GM06990 (cell line): ENCODE results near the gene GPR156.

Experiments
- DNase-seq: peaks from one replicate; pipeline ENCODE4 v3.0.0-alpha.2; 2011; ENCODE audit not compliant: insufficient read length; ENCODE audit errors: extremely low read depth
- H3K27me3 ChIP-seq: replicated peaks from 2 replicates; pipeline ENCODE4 v1.6.0; 2011; ENCODE audit warnings: low read length; ENCODE audit not compliant: control insufficient read depth, insufficient read depth
- H3K36me3 ChIP-seq: 2 replicates; pipeline ENCODE4 v1.5.1; 2011; ENCODE audit warnings: low read length; ENCODE audit not compliant: control insufficient read depth, insufficient read depth
- H3K4me3 ChIP-seq: replicated peaks from 2 replicates; pipeline ENCODE4 v1.5.1; 2011; ENCODE audit warnings: low read depth, mild to moderate bottlenecking, control low read depth, low read length
- CTCF ChIP-seq: IDR thresholded peaks from 2 replicates; pipeline ENCODE4 v1.5.1; 2011; ENCODE audit warnings: low read length, control low read depth, mild to moderate bottlenecking, inconsistent platforms; ENCODE audit not compliant: insufficient read depth, poor library complexity, severe bottlenecking

The GPR156 gene

GRCh38 chr3:120281261-120281660, 3.8 kb downstream of the GPR156 start:
- no peak for TF ChIP-seq CTCF
- no peak overlapping the region for H3K4me3 ChIP-seq
- no peaks in the 10 kb centered on the region for H3K36me3 ChIP-seq
- no peak for DNase-seq
- H3K27me3 ChIP-seq, result no peaks in the 10 kb centered on the region

- Histone ChIP-seq H3K27me3 (no peaks in the 10 kb centered on the region), H3K36me3 (no peaks in the 10 kb centered on the region), H3K4me3 (no peak overlapping the region)
- DNase-seq, result no peak
- no peak for TF ChIP-seq CTCF
These were observed 4.5 kb downstream of the GPR156 start for GRCh38 chr3:120280566-120280965.

GRCh38 chr3:120280026-120280425, 5.0 kb downstream of the GPR156 start:
- Histone ChIP-seq H3K27me3 (no peaks in the 10 kb centered on the region), H3K36me3 (no peaks in the 10 kb centered on the region), H3K4me3 (no peak overlapping the region)
- no peak for TF ChIP-seq CTCF
- DNase-seq, result no peak

GRCh38 chr3:120276767-120277166, 8.3 kb downstream of the GPR156 start:
- TF ChIP-seq CTCF, result no peak
- no peak for DNase-seq
- Histone ChIP-seq H3K4me3 (no peak overlapping the region), H3K27me3 (no peaks in the 10 kb centered on the region), H3K36me3 (no peaks in the 10 kb centered on the region)

GRCh38 chr3:120275618-120276017, 9.4 kb downstream of the GPR156 start:
- no peak for TF ChIP-seq CTCF
- Histone ChIP-seq H3K27me3 (no peaks in the 10 kb centered on the region), H3K4me3 (no peak overlapping the region), H3K36me3 (no peaks in the 10 kb centered on the region)
- DNase-seq, result no peak

- Histone ChIP-seq H3K27me3 (no peaks in the 10 kb centered on the region; the same call in 1 of the 2 replicates), H3K36me3 (no peaks in the 10 kb centered on the region), H3K4me3 (no peak overlapping the region)
- no peak for DNase-seq
- no peak for TF ChIP-seq CTCF
These were observed 10.3 kb downstream of the GPR156 start for GRCh38 chr3:120274739-120275167.
